H1 (cell line): ENCODE results near the gene SF3B2. TPM values are rescaled to one million over a fixed set of nuclear protein-coding genes. Genes with fewer than 3 reads are reported as not detected.
A peak's percentile ranks its signal among the peaks of the same experiment; 100 is the strongest.

Source experiments
- ASH2L ChIP-seq: fragments of 200-600, 300-600 bp; sonication (generic); IDR thresholded peaks from one replicate; pipeline ENCODE4 v1.7.1; 2017; ENCODE audit warnings: low read length
- BACH1 ChIP-seq: IDR thresholded peaks from 2 replicates; pipeline ENCODE4 v1.6.1; 2012; ENCODE audit warnings: low read length, improper control_type of control experiment
- CREB1 ChIP-seq: IDR thresholded peaks from 2 replicates; pipeline ENCODE4 v1.6.1; 2012; ENCODE audit warnings: inconsistent platforms
- EZH2 ChIP-seq: fragments of 200-600 bp; sonication (generic); IDR thresholded peaks from 2 replicates; pipeline ENCODE4 v1.7.1; 2012; ENCODE audit warnings: low read depth, mild to moderate bottlenecking, moderate library complexity, low read length, inconsistent platforms; ENCODE audit not compliant: severe bottlenecking
- HDAC2 ChIP-seq, 2 experiments: fragments of 300-600 bp in 1 of 2; sonication (generic) in 1 of 2; IDR thresholded peaks; 2 replicates each; pipeline ENCODE4 v1.6.1; 2011 to 2012; ENCODE audit warnings: low read depth in 2 of 2, low read length in 2 of 2, mild to moderate bottlenecking in 2 of 2, moderate library complexity in 2 of 2, borderline replicate concordance in 1 of 2, inconsistent platforms in 1 of 2
- KDM1A ChIP-seq: fragments of 200-600, 300-600 bp; sonication (generic); IDR thresholded peaks from 2 replicates; pipeline ENCODE4 v1.7.1; 2016; ENCODE audit warnings: mild to moderate bottlenecking, low read length, borderline replicate concordance
- KDM4A ChIP-seq: IDR thresholded peaks from one replicate; pipeline ENCODE4 v1.7.1; 2012; ENCODE audit warnings: low read depth, mild to moderate bottlenecking, moderate library complexity, low read length, inconsistent platforms; ENCODE audit not compliant: severe bottlenecking
- MAX ChIP-seq: IDR thresholded peaks from 2 replicates; pipeline ENCODE4 v1.6.1; 2012; ENCODE audit warnings: inconsistent platforms
- PHF8 ChIP-seq: fragments of 200-600 bp; sonication (generic); conservative IDR thresholded peaks from 2 replicates; pipeline ENCODE4 v1.7.1; 2012; ENCODE audit warnings: low read depth, mild to moderate bottlenecking, inconsistent platforms, low read length, moderate library complexity
- POLR2A ChIP-seq, 2 experiments: IDR thresholded peaks; 1 replicate in 1 of 2; 2 replicates in 1 of 2; pipeline ENCODE4 v1.6.1; 2011; ENCODE audit warnings: low read depth in 2 of 2, low read length in 2 of 2, mild to moderate bottlenecking in 2 of 2; ENCODE audit errors: control extremely low read depth in 1 of 2
- POU5F1 ChIP-seq: IDR thresholded peaks from 2 replicates; pipeline ENCODE4 v1.6.1; 2011; ENCODE audit warnings: low read depth, mild to moderate bottlenecking, low read length, moderate library complexity
- RNF2 ChIP-seq: fragments of 200-900, 300-1000 bp; sonication (generic); IDR thresholded peaks from 2 replicates; pipeline ENCODE4 v1.7.1; 2016; ENCODE audit warnings: borderline replicate concordance, low read depth, mild to moderate bottlenecking, antibody characterized with exemption, low read length; ENCODE audit not compliant: poor library complexity, severe bottlenecking; ENCODE audit errors: missing control alignments
- SAP30 ChIP-seq: fragments of 300-600 bp; sonication (generic); IDR thresholded peaks from 2 replicates; pipeline ENCODE4 v1.7.1; 2012; ENCODE audit warnings: low read length, moderate library complexity, mild to moderate bottlenecking, inconsistent platforms; ENCODE audit not compliant: insufficient read depth, insufficient replicate concordance
- SP4 ChIP-seq: IDR thresholded peaks from 2 replicates; pipeline ENCODE4 v1.6.1; 2012; ENCODE audit warnings: low read length, inconsistent platforms
- USF2 ChIP-seq: IDR thresholded peaks from 2 replicates; pipeline ENCODE4 v1.6.1; 2011; ENCODE audit warnings: low read length, improper control_type of control experiment
- ZNF274 ChIP-seq: IDR thresholded peaks from 2 replicates; pipeline ENCODE4 v1.7.0; 2012; ENCODE audit warnings: low read length, borderline replicate concordance; ENCODE audit errors: extremely low read depth
- polyA plus RNA-seq, 7 experiments: library from polyadenylated mRNA; depleted of rRNA in 3 of 7; stranded (reverse) in 5 of 7; unstranded in 2 of 7; fragments of >200 nt in 5 of 7; fragments of 200-250 nt in 2 of 7; gene quantifications; 1 replicate in 5 of 7; 2 replicates in 1 of 7; 4 replicates in 1 of 7; pipeline versions ENCODE4 v1.2.1 to v1.2.3, GENCODE V29; 2011 to 2013; ENCODE audit warnings: missing spikeins in 2 of 7, mixed read lengths in 2 of 7
- total RNA-seq: library from RNA; stranded (reverse); fragmentation: NEBNext Ultra II Directional; extraction: Animal tissue kit (Norgen Biotek cat#: 25700); gene quantifications from 2 replicates; pipeline ENCODE4 v1.2.1, GENCODE V29; 2021

SF3B2 gene
- total and polyA plus RNA-seq, 2 of the 8 experiments (the other 6 are each of a cell fraction or from before 2014, with no cell fraction given), result 182 to 237 TPM

GRCh38 chr11:66069715-66070603 is 17.8 kb downstream of the SF3B2 start, which contains the start of gene PACS1 (continued):
- TF ChIP-seq KDM1A (no peak), ASH2L (peak; percentile 31), PHF8 (peak; percentile 43; the same call in 1 of the 2 replicates), MAX (no peak), ZNF274 (no peak), HDAC2 (IDR thresholded peaks at IDR 0.05; ENCODE audit: borderline replicate concordance in 1 of 2, low read depth in 2 of 2, low read length in 2 of 2) (no peak; a peak in 1 of 4 replicates), POLR2A (IDR thresholded peaks at IDR 0.05; ENCODE audit: control extremely low read depth in 1 of 2, low read depth in 2 of 2, low read length in 2 of 2) (peak in 1 of 2 experiments; percentile 88; a peak in 1 of 3 replicates), SAP30 (no peak), RNF2 (no peak), EZH2 (no peak), KDM4A (peak; percentile 26), SP4 (no peak), USF2 (no peak), CREB1 (no peak), POU5F1 (no peak), BACH1 (0 out of 2 replicates have a peak, but pooled peaks have one; percentile 21)
